ENCODE data around the gene DNAJA3. TPM values are rescaled to one million over a fixed set of nuclear protein-coding genes. Genes with fewer than 3 reads are reported as not detected.

DNAJA3 gene
- total and polyA plus RNA-seq, 2 donors (not counting 3 experiments of a cell fraction or from before 2014, with no cell fraction given): 33.4 to 45.4 TPM

GRCh38 chr16:4386951-4387565, 38.6 kb upstream of the DNAJA3 start:
- H3K4me2 ChIP-seq (ENCODE audit: insufficient read depth, low read length): no peak overlapping the region
- TF ChIP-seq POLR2A (IDR thresholded peaks at IDR 0.05; ENCODE audit: low read depth, low read length): no peak
- TF ChIP-seq GATA2 (IDR thresholded peaks at IDR 0.05; ENCODE audit: insufficient read depth, insufficient read length, low read depth, low read length): no peak
- TF ChIP-seq FOS (IDR thresholded peaks at IDR 0.05; ENCODE audit: borderline replicate concordance, insufficient read depth, low read length): no peak
- TF ChIP-seq MAX (IDR thresholded peaks at IDR 0.05; ENCODE audit: insufficient read depth, insufficient read length): no peak
- TF ChIP-seq EZH2 (IDR thresholded peaks at IDR 0.05; ENCODE audit: borderline replicate concordance, low read depth, low read length, severe bottlenecking): no peak
- no peak for TF ChIP-seq MYC (IDR thresholded peaks at IDR 0.05; ENCODE audit: low read depth, low read length)
- TF ChIP-seq POLR2AphosphoS5 (IDR thresholded peaks at IDR 0.05; ENCODE audit: insufficient read depth, low read depth, low read length): no peak
- no peak for TF ChIP-seq JUN (IDR thresholded peaks at IDR 0.05; ENCODE audit: borderline replicate concordance, insufficient read depth, insufficient read length, low read depth)
- TF ChIP-seq CTCF (IDR thresholded peaks at IDR 0.05; ENCODE audit: extremely low read depth in 1 of 2, insufficient read depth in 1 of 2, low read depth in 1 of 2, low read length in 2 of 2): no peak
- no peaks in the 10 kb centered on the region for H4K20me1 ChIP-seq (replicated peaks; ENCODE audit: control insufficient read depth, extremely low read depth, insufficient read depth, low read length)
- FAIRE-seq (no peak), DNase-seq (ENCODE audit: low read depth, low spot score) (no peak)
- no peaks in the 10 kb centered on the region for H3K9me1 ChIP-seq (replicated peaks; ENCODE audit: control insufficient read depth, extremely low read depth, insufficient read depth, low read length)
- no peaks in the 10 kb centered on the region for H3K9me3 ChIP-seq (replicated peaks; ENCODE audit: control insufficient read depth, insufficient read depth, low read length)
- no peak overlapping the region for H3K4me3 ChIP-seq (replicated peaks in 1 of 3; ENCODE audit: insufficient read depth in 1 of 3, low read depth in 1 of 3, low read length in 3 of 3)
- no peak overlapping the region for H3K9ac ChIP-seq (replicated peaks; ENCODE audit: extremely low read depth, insufficient read depth, low read length)
- no peaks in the 10 kb centered on the region for H3K79me2 ChIP-seq (ENCODE audit: control insufficient read depth, insufficient read depth, low read length)
- no peak overlapping the region for H3K27ac ChIP-seq (ENCODE audit: insufficient read depth, low read depth, low read length)
- POLR2A ChIA-PET: no interaction called here
- peaks cover 0 to 18% of the 10 kb centered on the region in 2 experiments for H3K36me3 ChIP-seq (ENCODE audit: control insufficient read depth in 2 of 2, extremely low read depth in 1 of 2, insufficient read depth in 2 of 2, low read length in 2 of 2)
- CTCF ChIA-PET: interaction anchor here (0.6 to 2.5 kb wide), 6 partner anchors 10 to 28 kb away, joined by 3 to 18 read pairs (median 4); no protein-coding TSS in a partner anchor
- dilution Hi-C loops (cut with MboI; ENCODE audit: extremely low pct_ligation_motif_present, low sequenced_read_pairs) (no loop called here), intact Hi-C loops (cut with micrococcal nuclease) (no loop called here)
- no TSS peak for BruUV-seq (replicated peaks)
- no peak overlapping the region for H2AFZ ChIP-seq (ENCODE audit: low read depth, low read length)
- no peaks in the 10 kb centered on the region for H3K27me3 ChIP-seq (ENCODE audit: control insufficient read depth in 2 of 2, insufficient read depth in 2 of 2, low read length in 2 of 2)
- peaks cover 22% of the 10 kb centered on the region for H3K4me1 ChIP-seq (ENCODE audit: control insufficient read depth, extremely low read depth, insufficient read depth, low read length)

Data from endothelial cell of umbilical vein (primary cell).